HCT116 (cell line): ENCODE data around the gene IMPDH1. TPM values are rescaled to one million over a fixed set of nuclear protein-coding genes. Genes with fewer than 3 reads are reported as not detected.
"Not testable (repeated sequence)": the region's sequence is repeated elsewhere in the genome, so short reads cannot be mapped to it uniquely, and the experiment has no call there.

Experiments used
- ATAC-seq: fragments of 200-7000 bp; cut with Tn5 transposase; 2 replicates; pipeline ENCODE4 v1.9.1; 2020; ENCODE audit warnings: mild to moderate bottlenecking, moderate library complexity
- BruUV-seq: library from RNA; stranded (reverse); fragments of 400-500 nt; replicated peaks from 2 replicates; lab custom pipeline; 2021; lab: Mats Ljungman, UMichigan
- CTCF ChIA-PET: fragments of 300-600 bp; sonication (Branson Sonifier 250); formaldehyde crosslinking; loops from one replicate; lab custom pipeline; 2021; ENCODE audit warnings: antibody characterized with exemption; lab: Charles Lee
- POLR2A ChIA-PET: fragments of 300-600, 350-600 bp; sonication (Branson Sonifier 250); formaldehyde crosslinking; loops from one replicate; lab custom pipeline; 2021; ENCODE audit warnings: antibody characterized with exemption; lab: Charles Lee
- RAD21 ChIA-PET, 2 experiments: fragments of 300-600 bp; sonication (Branson Sonifier 250); formaldehyde crosslinking; loops; one replicate each; lab custom pipeline; 2023; ENCODE audit warnings: low total read pairs in 2 of 2; ENCODE audit not compliant: uncharacterized antibody in 2 of 2, unreplicated experiment in 2 of 2, low non-redundant PET in 1 of 2; lab: Charles Lee
- DNase-seq: peaks from one replicate; pipeline ENCODE4 v3.0.0-alpha.2; 2010; ENCODE audit warnings: low read depth, low spot score
- H2AFZ ChIP-seq: fragments of 200-600 bp; shearing (Covaris generic), sonication (generic); 2 replicates; pipeline ENCODE4 v1.6.1; 2017; ENCODE audit warnings: low read depth, mixed run types, mixed read lengths, antibody characterized with exemption, low read length; ENCODE audit not compliant: poor library complexity, severe bottlenecking
- H3K27ac ChIP-seq: 2 replicates; pipeline ENCODE4 v1.5.1; 2012; ENCODE audit warnings: low read depth, low read length
- H3K27me3 ChIP-seq: fragments of 200-600 bp; sonication (generic); 2 replicates; pipeline ENCODE4 v1.6.1; 2016; ENCODE audit warnings: mixed run types, low read length, mixed read lengths; ENCODE audit not compliant: insufficient read depth
- H3K36me3 ChIP-seq, 2 experiments: fragments of 200-500 bp in 1 of 2; fragments of 200-600 bp in 1 of 2; sonication (Bioruptor generic) in 1 of 2; sonication (generic) in 1 of 2; 2 replicates each; pipeline versions ENCODE4 v1.5.1 to v1.6.1; 2014 to 2016; ENCODE audit warnings: low read length in 2 of 2, inconsistent platforms in 1 of 2, mixed read lengths in 1 of 2, mixed run types in 1 of 2; ENCODE audit not compliant: insufficient read depth in 2 of 2, control insufficient read depth in 1 of 2
- H3K4me1 ChIP-seq, 2 experiments: fragments of 200-600 bp in 1 of 2; sonication (generic) in 1 of 2; 2 replicates each; pipeline versions ENCODE4 v1.5.1 to v1.6.1; 2012 to 2017; ENCODE audit warnings: low read length in 2 of 2, inconsistent platforms in 1 of 2, mild to moderate bottlenecking in 1 of 2, mixed read lengths in 1 of 2, mixed run types in 1 of 2, moderate library complexity in 1 of 2; ENCODE audit not compliant: insufficient read depth in 2 of 2, control insufficient read depth in 1 of 2
- H3K4me2 ChIP-seq: fragments of 200-600 bp; sonication (generic); 2 replicates; pipeline ENCODE4 v1.6.1; 2017; ENCODE audit warnings: mixed run types, low read length, mixed read lengths
- H3K4me3 ChIP-seq, 2 experiments: fragments of 200-600 bp in 1 of 2; sonication (generic) in 1 of 2; replicated peaks in 1 of 2; 2 replicates each; pipeline ENCODE4 v1.5.1; 2011 to 2016; ENCODE audit warnings: low read length in 2 of 2, control low read depth in 1 of 2, low read depth in 1 of 2, mild to moderate bottlenecking in 1 of 2, mixed read lengths in 1 of 2, mixed run types in 1 of 2
- H3K79me2 ChIP-seq: fragments of 200-600 bp; sonication (generic); 2 replicates; pipeline ENCODE4 v1.6.1; 2017; ENCODE audit warnings: mild to moderate bottlenecking, mixed run types, low read length, moderate library complexity, mixed read lengths; ENCODE audit not compliant: insufficient read depth
- H3K9ac ChIP-seq: fragments of 200-600 bp; sonication (generic); 2 replicates; pipeline ENCODE4 v1.6.1; 2016; ENCODE audit warnings: low read length, mixed read lengths
- H3K9me2 ChIP-seq: fragments of 200-600 bp; sonication (generic), shearing (Covaris generic); 2 replicates; pipeline ENCODE4 v1.6.1; 2017; ENCODE audit warnings: mixed run types, mild to moderate bottlenecking, moderate library complexity; ENCODE audit not compliant: insufficient read depth
- H3K9me3 ChIP-seq, 2 experiments: fragments of 200-500 bp in 1 of 2; fragments of 200-600 bp in 1 of 2; sonication (Bioruptor generic) in 1 of 2; sonication (generic) in 1 of 2; 2 replicates each; pipeline ENCODE4 v1.6.1; 2014 to 2017; ENCODE audit warnings: low read length in 2 of 2, mixed read lengths in 2 of 2, inconsistent platforms in 1 of 2, low read depth in 1 of 2, mild to moderate bottlenecking in 1 of 2, mixed run types in 1 of 2, moderate library complexity in 1 of 2; ENCODE audit not compliant: control insufficient read depth in 1 of 2, insufficient read depth in 1 of 2
- H4K20me1 ChIP-seq: fragments of 200-600 bp; sonication (generic), shearing (Covaris generic); 2 replicates; pipeline ENCODE4 v1.6.1; 2017; ENCODE audit warnings: mixed run types, mild to moderate bottlenecking, moderate library complexity; ENCODE audit not compliant: insufficient read depth
- CBX3 ChIP-seq: IDR thresholded peaks from 2 replicates; pipeline ENCODE4 v1.6.1; 2012; ENCODE audit warnings: low read depth
- EZH2phosphoT487 ChIP-seq: fragments of 200-600 bp; IDR thresholded peaks from 2 replicates; pipeline ENCODE4 v1.6.1; 2018; ENCODE audit warnings: antibody characterized with exemption, borderline replicate concordance
- JUND ChIP-seq: IDR thresholded peaks from 2 replicates; pipeline ENCODE4 v1.6.1; 2012
- intact Hi-C: fragments of 100-400 bp; cut with micrococcal nuclease; formaldehyde crosslinking; loops from 2 replicates; pipeline ENCODE4 v1.10.0; 2022
- total RNA-seq: library from RNA; stranded (reverse); gene quantifications from one replicate; pipeline ENCODE4 v1.2.1, GENCODE V29; 2021; ENCODE audit not compliant: unreplicated experiment

Gene IMPDH1
- total RNA-seq, 1 experiment from 2014 or later = 98.2 TPM

- H3K36me3 ChIP-seq = peaks cover 4 to 20% of the 10 kb centered on the region in 2 experiments; a peak in 3 of 4 replicates
- peaks cover 12% of the 10 kb centered on the region; the same call in 1 of the 2 replicates for H4K20me1 ChIP-seq
- peaks cover 55% of the 10 kb centered on the region for H3K79me2 ChIP-seq
- no peak overlapping the region for H2AFZ ChIP-seq
- no peaks in the 10 kb centered on the region for H3K9me2 ChIP-seq
- no peak overlapping the region for H3K4me3 ChIP-seq
- H3K4me2 ChIP-seq = peak overlapping the region; percentile 7; the same call in 1 of the 2 replicates
- RAD21 ChIA-PET = no interaction called here
- peaks cover 11 to 38% of the 10 kb centered on the region in 2 experiments for H3K4me1 ChIP-seq
- H3K9me3 ChIP-seq = no peaks in the 10 kb centered on the region
- no peak for TF ChIP-seq JUND
- TF ChIP-seq EZH2phosphoT487 = no peak
- no peak for TF ChIP-seq CBX3
- TF ChIP-seq, all 23 proteins: peak for 0
- H3K27me3 ChIP-seq = no peaks in the 10 kb centered on the region
- ATAC-seq (peak; percentile 3; the same call in 1 of the 2 replicates), DNase-seq (no peak)
- intact Hi-C loops = loop anchor here (1.0 to 2.0 kb wide), 2 partner anchors 32 to 112 kb away; no protein-coding TSS in a partner anchor
- no peak overlapping the region for H3K27ac ChIP-seq
- ChIA-PET CTCF (interaction anchor here (0.8 to 3.1 kb wide), 10 partner anchors 10 to 113 kb away, joined by 3 to 114 read pairs (median 4); no protein-coding TSS in a partner anchor), POLR2A (no interaction called here)
- H3K9ac ChIP-seq = no peak overlapping the region
- no TSS peak for BruUV-seq
Observed at GRCh38 chr7:128458956-128459355, 49.2 kb upstream of the IMPDH1 start.

GRCh38 chr7:128457385-128457784, 47.6 kb upstream of the IMPDH1 start:
- CTCF ChIA-PET, DNase-seq, POLR2A ChIA-PET, intact Hi-C loops, H3K9ac ChIP-seq, H3K9me3 ChIP-seq, H3K9me2 ChIP-seq, ATAC-seq, H3K27me3 ChIP-seq, RAD21 ChIA-PET, H3K27ac ChIP-seq, H2AFZ ChIP-seq, BruUV-seq: not testable (repeated sequence)
- peaks cover 11 to 38% of the 10 kb centered on the region in 2 experiments for H3K4me1 ChIP-seq
- H4K20me1 ChIP-seq = peaks cover 12% of the 10 kb centered on the region; the same call in 1 of the 2 replicates
- peaks cover 51% of the 10 kb centered on the region for H3K79me2 ChIP-seq
- peaks cover 4 to 20% of the 10 kb centered on the region in 2 experiments; a peak in 3 of 4 replicates for H3K36me3 ChIP-seq
- H3K4me2 ChIP-seq = peak overlapping the region; percentile 83
- peak overlapping the region in 1 of 2 experiments; percentile 99; a peak in 2 of 4 replicates for H3K4me3 ChIP-seq
